GM12873 (cell line): Measurements from ENCODE around the gene SERPINB7.

Source experiments
- TF ChIP-seq, protein P1 (sequence below): IDR thresholded peaks from 2 replicates; pipeline ENCODE4 v1.5.1; 2012; ENCODE audit warnings: low read depth, mild to moderate bottlenecking, moderate library complexity, low read length, control low read depth; ENCODE audit not compliant: insufficient read depth; ENCODE audit errors: missing control alignments

SERPINB7 gene, protein sequence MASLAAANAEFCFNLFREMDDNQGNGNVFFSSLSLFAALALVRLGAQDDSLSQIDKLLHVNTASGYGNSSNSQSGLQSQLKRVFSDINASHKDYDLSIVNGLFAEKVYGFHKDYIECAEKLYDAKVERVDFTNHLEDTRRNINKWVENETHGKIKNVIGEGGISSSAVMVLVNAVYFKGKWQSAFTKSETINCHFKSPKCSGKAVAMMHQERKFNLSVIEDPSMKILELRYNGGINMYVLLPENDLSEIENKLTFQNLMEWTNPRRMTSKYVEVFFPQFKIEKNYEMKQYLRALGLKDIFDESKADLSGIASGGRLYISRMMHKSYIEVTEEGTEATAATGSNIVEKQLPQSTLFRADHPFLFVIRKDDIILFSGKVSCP

DNA sequence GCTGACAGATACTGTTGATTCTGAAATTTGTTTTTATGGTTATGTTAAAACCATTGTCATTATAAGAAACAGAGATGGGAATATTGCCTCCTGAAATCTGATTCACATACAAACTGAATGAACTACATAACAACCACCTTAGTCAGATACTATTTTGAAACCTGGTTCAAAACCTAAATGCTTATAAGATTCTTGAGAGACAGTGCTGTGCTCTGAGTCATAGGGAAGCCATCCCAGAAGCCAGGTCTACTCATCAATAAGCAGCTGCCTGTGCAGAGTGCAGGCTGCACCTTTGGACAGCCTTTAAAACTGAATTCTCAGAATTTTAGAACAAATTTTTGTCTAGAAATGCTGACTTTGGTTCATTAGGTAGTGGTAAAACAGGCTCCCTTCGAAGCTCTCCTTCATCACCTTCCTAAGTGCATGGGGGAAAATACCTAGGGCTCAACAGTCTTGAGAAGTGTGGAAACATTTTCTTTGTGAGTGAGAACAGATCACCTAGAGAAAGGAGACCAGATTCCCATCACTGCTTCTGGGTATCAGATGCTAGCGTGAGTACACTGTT, at the start of gene SERPINB7:
TSS of gene SERPINB7 (plus strand) at position 253 of the 565 bp plus-strand sequence. CDS start 6,955 bp downstream, outside the sequence.
- TF ChIP-seq, protein P1, sequence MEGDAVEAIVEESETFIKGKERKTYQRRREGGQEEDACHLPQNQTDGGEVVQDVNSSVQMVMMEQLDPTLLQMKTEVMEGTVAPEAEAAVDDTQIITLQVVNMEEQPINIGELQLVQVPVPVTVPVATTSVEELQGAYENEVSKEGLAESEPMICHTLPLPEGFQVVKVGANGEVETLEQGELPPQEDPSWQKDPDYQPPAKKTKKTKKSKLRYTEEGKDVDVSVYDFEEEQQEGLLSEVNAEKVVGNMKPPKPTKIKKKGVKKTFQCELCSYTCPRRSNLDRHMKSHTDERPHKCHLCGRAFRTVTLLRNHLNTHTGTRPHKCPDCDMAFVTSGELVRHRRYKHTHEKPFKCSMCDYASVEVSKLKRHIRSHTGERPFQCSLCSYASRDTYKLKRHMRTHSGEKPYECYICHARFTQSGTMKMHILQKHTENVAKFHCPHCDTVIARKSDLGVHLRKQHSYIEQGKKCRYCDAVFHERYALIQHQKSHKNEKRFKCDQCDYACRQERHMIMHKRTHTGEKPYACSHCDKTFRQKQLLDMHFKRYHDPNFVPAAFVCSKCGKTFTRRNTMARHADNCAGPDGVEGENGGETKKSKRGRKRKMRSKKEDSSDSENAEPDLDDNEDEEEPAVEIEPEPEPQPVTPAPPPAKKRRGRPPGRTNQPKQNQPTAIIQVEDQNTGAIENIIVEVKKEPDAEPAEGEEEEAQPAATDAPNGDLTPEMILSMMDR, result no peak

DNA sequence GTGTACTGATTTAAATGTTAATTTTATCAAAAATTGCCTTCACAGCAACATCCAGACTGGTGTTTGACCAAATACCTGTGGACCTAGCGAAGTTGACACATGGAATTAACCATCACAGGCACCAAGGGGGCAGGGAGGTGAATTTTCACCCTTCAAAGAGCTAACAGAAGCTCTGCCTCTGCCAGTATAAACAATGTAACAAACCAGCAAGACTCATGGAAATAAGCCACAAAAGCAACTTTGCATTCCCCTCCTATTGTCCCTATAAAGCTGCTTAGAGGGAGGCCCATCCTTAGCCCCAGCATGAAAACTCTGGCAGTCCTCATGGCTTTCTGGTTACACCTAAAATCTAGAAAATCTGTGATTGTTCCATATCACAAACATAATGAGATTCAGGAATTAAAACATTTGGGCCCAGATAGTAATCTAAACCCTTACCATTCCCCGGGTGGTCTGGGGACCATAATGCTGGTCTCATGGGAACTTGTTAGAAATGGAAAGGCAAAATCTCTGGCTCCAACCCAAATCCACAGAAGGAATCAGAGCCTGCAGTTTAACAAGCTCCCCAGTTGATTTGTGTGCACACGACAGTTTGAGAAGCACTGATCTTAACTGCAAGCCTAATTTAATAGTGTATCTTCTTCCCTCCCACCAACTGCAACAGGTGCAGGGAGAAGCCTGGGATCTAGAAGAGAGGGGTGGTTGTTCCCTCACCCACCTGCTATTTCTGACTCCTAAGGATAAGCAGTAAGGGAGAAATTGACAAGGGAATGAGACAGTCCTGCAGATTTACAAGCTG, 49.3 kb upstream of the SERPINB7 start:
- TF ChIP-seq, protein P1, result no peak

DNA sequence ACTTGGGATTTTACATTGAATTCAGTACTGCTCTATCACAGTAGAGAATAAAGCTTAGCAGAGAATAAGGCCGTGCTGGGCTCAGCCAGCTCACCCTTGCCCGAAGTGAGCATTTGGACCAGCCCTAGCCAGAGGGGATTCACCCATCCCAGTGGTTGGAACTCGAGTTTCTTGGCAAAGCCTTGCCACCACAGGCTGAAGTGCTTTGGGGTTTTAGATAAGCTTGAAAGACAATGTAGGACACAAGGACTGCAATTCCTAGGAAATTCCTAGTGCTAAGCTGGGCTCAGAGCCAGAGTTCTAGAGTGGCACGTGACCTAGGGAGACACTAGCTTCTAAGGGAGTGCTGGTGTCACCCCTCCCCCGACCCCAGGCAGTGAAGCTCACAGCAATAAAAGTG, 44.4 kb upstream of the SERPINB7 start:
- TF ChIP-seq, protein P1, result no peak

DNA sequence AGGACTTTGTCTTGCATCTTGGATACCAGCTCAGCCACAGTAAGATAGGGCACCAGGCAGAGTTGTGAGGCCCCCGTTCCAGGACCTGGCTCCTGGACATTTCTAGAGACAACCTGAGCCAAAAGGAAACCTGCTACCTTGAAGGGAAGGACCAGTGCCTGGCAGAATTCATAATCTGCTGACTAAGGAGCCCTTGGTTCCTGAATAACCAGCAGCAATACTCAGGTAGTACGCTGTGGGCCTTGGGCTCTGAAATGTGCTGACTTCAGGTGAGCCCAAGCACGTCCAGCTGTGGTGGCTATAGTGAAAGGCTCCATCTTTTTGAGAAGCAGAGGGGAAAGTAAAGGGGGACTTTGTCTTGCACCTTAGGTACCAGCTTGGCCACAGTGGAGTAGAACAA, 44.0 kb upstream of the SERPINB7 start:
- TF ChIP-seq, protein P1, result no peak

DNA sequence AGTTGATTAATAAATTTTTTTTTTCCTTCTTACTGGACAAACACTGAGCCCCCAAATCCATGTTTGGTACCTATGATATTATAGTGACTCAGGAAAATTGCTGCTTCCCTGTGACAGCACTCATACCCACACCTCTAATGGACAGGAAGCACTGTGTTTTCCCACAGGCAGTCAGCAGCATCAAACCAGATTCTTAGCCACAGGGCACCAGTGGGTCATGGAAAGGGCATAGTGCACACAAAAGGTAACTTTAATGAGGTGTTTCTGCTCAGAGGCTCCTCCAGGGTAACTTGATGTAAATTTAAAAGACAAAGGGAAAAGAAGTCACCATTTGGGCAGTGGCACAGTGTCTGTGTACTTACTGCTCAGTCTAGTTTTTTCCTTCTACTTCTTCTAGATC, 38.3 kb upstream of the SERPINB7 start:
- TF ChIP-seq, protein P1, result no peak

DNA sequence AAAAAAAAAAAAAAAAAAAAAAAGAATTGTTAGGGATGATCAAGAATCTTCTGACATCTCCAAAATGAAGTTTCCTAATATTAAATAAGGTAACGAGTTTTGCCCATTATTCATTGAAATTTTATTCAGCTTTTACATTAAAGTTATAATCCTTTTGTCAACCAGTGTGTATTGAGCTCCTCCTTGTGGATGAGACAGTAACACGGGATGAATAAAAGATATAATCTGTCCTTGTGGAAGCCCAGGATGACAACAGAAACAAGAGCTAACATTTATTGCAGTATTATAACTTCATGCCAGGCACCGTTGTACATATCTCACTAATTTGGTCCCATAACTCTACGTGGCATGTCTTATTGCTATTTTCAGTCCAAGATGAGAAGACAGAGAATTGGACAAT, 33.4 kb upstream of the SERPINB7 start:
- TF ChIP-seq, protein P1, result no peak

DNA sequence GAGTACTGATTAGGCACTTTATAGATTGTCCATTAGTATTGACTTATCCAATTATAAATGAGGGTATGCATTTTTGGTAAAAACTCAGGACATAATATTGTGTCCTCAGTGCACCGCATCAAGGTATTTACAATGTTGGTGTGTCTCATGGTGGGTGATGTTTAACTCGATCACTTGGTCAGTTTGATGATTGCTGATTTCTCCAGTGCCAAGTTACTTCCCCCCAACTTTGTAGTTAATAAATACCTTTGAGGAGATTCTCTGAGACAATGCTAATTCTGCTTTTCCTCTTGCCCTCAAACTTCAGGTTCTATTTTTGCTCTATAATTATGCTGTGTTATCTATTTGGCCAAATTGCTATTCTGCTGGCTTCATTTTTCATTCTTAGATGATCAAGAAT, 28.2 kb upstream of the SERPINB7 start:
- TF ChIP-seq, protein P1, result no peak
